HEK293 (cell line): Measurements from ENCODE around the gene ROBO4.

Experiments used
- CTCF ChIA-PET: fragments of 350-600 bp; formaldehyde crosslinking; extraction: SDS; loops from one replicate; lab custom pipeline; 2021; ENCODE audit warnings: antibody characterized with exemption; lab: Yijun Ruan, JAX
- POLR2A ChIA-PET: fragments of 300-600 bp; formaldehyde crosslinking; extraction: SDS; loops from one replicate; lab custom pipeline; 2020; ENCODE audit warnings: antibody characterized with exemption, inconsistent platforms; lab: Yijun Ruan, JAX
- H3K27ac ChIP-seq: fragments of 200-500 bp; sonication (Bioruptor generic); 2 replicates; pipeline ENCODE4 v1.5.1; 2014; ENCODE audit warnings: low read depth, low read length, control low read depth, inconsistent platforms; ENCODE audit errors: extremely low read depth
- H3K36me3 ChIP-seq, 2 experiments: fragments of 200-500 bp in 1 of 2; sonication (Bioruptor generic) in 1 of 2; 1 replicate in 1 of 2; 2 replicates in 1 of 2; pipeline ENCODE4 v1.5.1; 2014 to 2017; ENCODE audit warnings: inconsistent platforms in 2 of 2, low read length in 2 of 2; ENCODE audit not compliant: control insufficient read depth in 2 of 2, insufficient read depth in 1 of 2
- H3K4me1 ChIP-seq: fragments of 200-500 bp; sonication (Bioruptor generic); 2 replicates; pipeline ENCODE4 v1.5.1; 2014; ENCODE audit warnings: mild to moderate bottlenecking, low read length, inconsistent platforms; ENCODE audit not compliant: control insufficient read depth, insufficient read depth
- H3K4me3 ChIP-seq: 2 replicates; pipeline ENCODE4 v1.5.1; 2011; ENCODE audit warnings: low read depth, mild to moderate bottlenecking, control low read depth, low read length, moderate library complexity
- H3K9me3 ChIP-seq: fragments of 200-500 bp; sonication (Bioruptor generic); 2 replicates; pipeline ENCODE4 v1.5.1; 2014; ENCODE audit warnings: low read depth, low read length, inconsistent platforms; ENCODE audit not compliant: control insufficient read depth, insufficient read depth
- GLI2 ChIP-seq: fragments of 450-650 bp; formaldehyde crosslinking; IDR thresholded peaks from 2 replicates; pipeline ENCODE4; 2017; ENCODE audit warnings: missing biosample characterization, missing genetic modification characterization, low read depth, borderline replicate concordance
- HOXC10 ChIP-seq: sonication (generic); formaldehyde crosslinking; IDR thresholded peaks from 2 replicates; pipeline ENCODE4 v1.8.1; 2023; ENCODE audit warnings: mild to moderate bottlenecking, missing genetic modification reagents
- KLF1 ChIP-seq: fragments of 450-650 bp; formaldehyde crosslinking; IDR thresholded peaks from 2 replicates; pipeline ENCODE4 v1.5.1; 2016; ENCODE audit warnings: missing biosample characterization, missing genetic modification characterization
- SETDB1 ChIP-seq: IDR thresholded peaks from one replicate; pipeline ENCODE4 v1.6.1; 2017; ENCODE audit warnings: mild to moderate bottlenecking, low read length, moderate library complexity, mixed read lengths; ENCODE audit not compliant: insufficient read length
- ZBTB7A ChIP-seq: fragments of 450-650 bp; formaldehyde crosslinking; IDR thresholded peaks from 2 replicates; pipeline ENCODE4 v1.5.1; 2016; ENCODE audit warnings: low read depth, missing biosample characterization, missing genetic modification characterization
- ZNF133 ChIP-seq: fragments of 450-650 bp; formaldehyde crosslinking; IDR thresholded peaks from 2 replicates; pipeline ENCODE4 v1.5.1; 2016; ENCODE audit warnings: missing biosample characterization, missing genetic modification characterization
- ZNF175 ChIP-seq: fragments of 450-650 bp; formaldehyde crosslinking; IDR thresholded peaks from 2 replicates; pipeline ENCODE4 v1.5.1; 2016; ENCODE audit warnings: missing biosample characterization, missing genetic modification characterization
- ZNF311 ChIP-seq: fragments of 450-650 bp; formaldehyde crosslinking; IDR thresholded peaks from 2 replicates; pipeline ENCODE4 v1.5.1; 2017; ENCODE audit warnings: missing biosample characterization, missing genetic modification characterization, borderline replicate concordance
- ZNF324 ChIP-seq: fragments of 450-650 bp; formaldehyde crosslinking; IDR thresholded peaks from 2 replicates; pipeline ENCODE4 v1.5.1; 2016; ENCODE audit warnings: missing biosample characterization, missing genetic modification characterization
- ZNF335 ChIP-seq: fragments of 450-650 bp; formaldehyde crosslinking; conservative IDR thresholded peaks from 2 replicates; pipeline ENCODE4 v1.5.1; 2016; ENCODE audit warnings: missing biosample characterization, missing genetic modification characterization
- ZNF571 ChIP-seq: fragments of 450-650 bp; formaldehyde crosslinking; IDR thresholded peaks from 2 replicates; pipeline ENCODE4 v1.5.0; 2017; ENCODE audit warnings: missing biosample characterization, missing genetic modification characterization
- ZNF596 ChIP-seq: fragments of 450-650 bp; IDR thresholded peaks from 2 replicates; pipeline ENCODE4 v1.5.0; 2018; ENCODE audit warnings: missing biosample characterization, mild to moderate bottlenecking, missing genetic modification characterization, moderate library complexity
- ZNF610 ChIP-seq: fragments of 450-650 bp; formaldehyde crosslinking; IDR thresholded peaks from 2 replicates; pipeline ENCODE4 v1.5.1; 2016; ENCODE audit warnings: missing biosample characterization, missing genetic modification characterization, borderline replicate concordance
- ZNF677 ChIP-seq: fragments of 450-650 bp; IDR thresholded peaks from 2 replicates; pipeline ENCODE4 v1.5.0; 2018; ENCODE audit warnings: missing biosample characterization, mild to moderate bottlenecking, missing genetic modification characterization, moderate library complexity
- ZNF792 ChIP-seq: fragments of 450-650 bp; formaldehyde crosslinking; IDR thresholded peaks from 2 replicates; pipeline ENCODE4 v1.5.1; 2016; ENCODE audit warnings: missing biosample characterization, missing genetic modification characterization
- ZNF830 ChIP-seq: fragments of 450-650 bp; IDR thresholded peaks from 2 replicates; pipeline ENCODE4 v1.5.0; 2018; ENCODE audit warnings: missing biosample characterization, missing genetic modification characterization, low read depth, mild to moderate bottlenecking, moderate library complexity
- ZSCAN30 ChIP-seq: fragments of 450-650 bp; IDR thresholded peaks from 2 replicates; pipeline ENCODE4 v1.5.1; 2018; ENCODE audit warnings: missing biosample characterization, mild to moderate bottlenecking, missing genetic modification characterization, moderate library complexity
- TF ChIP-seq, protein P1 (sequence below): fragments of 450-650 bp; IDR thresholded peaks from 2 replicates; pipeline ENCODE4 v1.5.1; 2018; ENCODE audit warnings: missing biosample characterization, missing genetic modification characterization
- TF ChIP-seq, protein P2 (sequence below): fragments of 450-650 bp; formaldehyde crosslinking; IDR thresholded peaks from 2 replicates; pipeline ENCODE4 v1.5.1; 2016; ENCODE audit warnings: missing biosample characterization, missing genetic modification characterization, borderline replicate concordance
- TF ChIP-seq, protein P3 (sequence below): fragments of 450-650 bp; formaldehyde crosslinking; IDR thresholded peaks from 2 replicates; pipeline ENCODE4 v1.5.0; 2017; ENCODE audit warnings: missing biosample characterization, missing genetic modification characterization, borderline replicate concordance
- TF ChIP-seq, protein P4 (sequence below): fragments of 450-650 bp; formaldehyde crosslinking; optimal IDR thresholded peaks from 2 replicates; pipeline ENCODE3; 2016; ENCODE audit warnings: missing biosample characterization, mild to moderate bottlenecking, missing genetic modification characterization
- TF ChIP-seq, protein P5 (sequence below): fragments of 450-650 bp; formaldehyde crosslinking; conservative IDR thresholded peaks from 2 replicates; pipeline ENCODE4 v1.5.1; 2016; ENCODE audit warnings: low read depth, missing biosample characterization, missing genetic modification characterization
- TF ChIP-seq, protein P6 (sequence below): fragments of 450-650 bp; IDR thresholded peaks from 2 replicates; pipeline ENCODE4 v1.5.1; 2018; ENCODE audit warnings: missing biosample characterization, mild to moderate bottlenecking, missing genetic modification characterization

The ROBO4 gene

DNA sequence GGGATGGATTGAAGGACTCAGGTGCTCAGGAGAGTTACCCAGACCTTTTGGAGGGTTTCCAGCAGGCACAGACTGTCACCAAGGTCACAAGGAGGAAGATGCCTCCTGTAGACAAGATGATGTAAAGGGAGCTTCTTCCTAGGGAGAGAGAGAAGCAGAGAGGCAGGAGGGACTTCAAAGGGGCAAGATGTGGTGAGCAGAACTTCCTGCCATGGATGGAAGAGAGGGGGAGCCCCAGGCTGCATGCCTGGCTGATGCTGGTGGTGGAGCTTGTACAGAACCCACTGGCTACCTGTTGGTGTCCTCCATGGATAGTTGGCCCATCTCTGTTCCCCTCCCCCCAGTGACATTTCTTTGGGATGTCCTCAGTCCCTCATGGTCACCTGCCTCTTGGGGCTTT lies 25.6 kb upstream of the ROBO4 start:
- no peaks in the 10 kb centered on the region for H3K36me3 ChIP-seq
- H3K27ac ChIP-seq: no peak overlapping the region
- H3K4me3 ChIP-seq: no peak overlapping the region
- no peaks in the 10 kb centered on the region for H3K4me1 ChIP-seq
- ChIA-PET POLR2A (no interaction called here), CTCF (interaction anchor here (1.3 kb wide), 1 partner anchor 12 kb away, joined by 3 read pairs; the partner anchor contains the start of gene HEPACAM)
- TF ChIP-seq ZNF311 (tag by site-specific recombination): no peak
- TF ChIP-seq ZNF792 (tag by site-specific recombination): no peak
- TF ChIP-seq GLI2 (tag by site-specific recombination): no peak
- TF ChIP-seq ZSCAN30 (tag by site-specific recombination): no peak
- TF ChIP-seq HOXC10 (CRISPR knock-in tag): no peak
- TF ChIP-seq ZNF830: no peak
- TF ChIP-seq, protein P1, sequence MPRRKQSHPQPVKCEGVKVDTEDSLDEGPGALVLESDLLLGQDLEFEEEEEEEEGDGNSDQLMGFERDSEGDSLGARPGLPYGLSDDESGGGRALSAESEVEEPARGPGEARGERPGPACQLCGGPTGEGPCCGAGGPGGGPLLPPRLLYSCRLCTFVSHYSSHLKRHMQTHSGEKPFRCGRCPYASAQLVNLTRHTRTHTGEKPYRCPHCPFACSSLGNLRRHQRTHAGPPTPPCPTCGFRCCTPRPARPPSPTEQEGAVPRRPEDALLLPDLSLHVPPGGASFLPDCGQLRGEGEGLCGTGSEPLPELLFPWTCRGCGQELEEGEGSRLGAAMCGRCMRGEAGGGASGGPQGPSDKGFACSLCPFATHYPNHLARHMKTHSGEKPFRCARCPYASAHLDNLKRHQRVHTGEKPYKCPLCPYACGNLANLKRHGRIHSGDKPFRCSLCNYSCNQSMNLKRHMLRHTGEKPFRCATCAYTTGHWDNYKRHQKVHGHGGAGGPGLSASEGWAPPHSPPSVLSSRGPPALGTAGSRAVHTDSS: no peak
- TF ChIP-seq SETDB1: no peak
- no peak for TF ChIP-seq ZNF610 (tag by site-specific recombination)
- TF ChIP-seq ZNF677 (tag by site-specific recombination): no peak
- no peak for TF ChIP-seq ZNF571 (tag by site-specific recombination)
- TF ChIP-seq ZNF133: no peak
- no peak for TF ChIP-seq ZBTB7A (tag by site-specific recombination)
- no peak for TF ChIP-seq ZNF596 (tag by site-specific recombination)
- TF ChIP-seq, protein P2, sequence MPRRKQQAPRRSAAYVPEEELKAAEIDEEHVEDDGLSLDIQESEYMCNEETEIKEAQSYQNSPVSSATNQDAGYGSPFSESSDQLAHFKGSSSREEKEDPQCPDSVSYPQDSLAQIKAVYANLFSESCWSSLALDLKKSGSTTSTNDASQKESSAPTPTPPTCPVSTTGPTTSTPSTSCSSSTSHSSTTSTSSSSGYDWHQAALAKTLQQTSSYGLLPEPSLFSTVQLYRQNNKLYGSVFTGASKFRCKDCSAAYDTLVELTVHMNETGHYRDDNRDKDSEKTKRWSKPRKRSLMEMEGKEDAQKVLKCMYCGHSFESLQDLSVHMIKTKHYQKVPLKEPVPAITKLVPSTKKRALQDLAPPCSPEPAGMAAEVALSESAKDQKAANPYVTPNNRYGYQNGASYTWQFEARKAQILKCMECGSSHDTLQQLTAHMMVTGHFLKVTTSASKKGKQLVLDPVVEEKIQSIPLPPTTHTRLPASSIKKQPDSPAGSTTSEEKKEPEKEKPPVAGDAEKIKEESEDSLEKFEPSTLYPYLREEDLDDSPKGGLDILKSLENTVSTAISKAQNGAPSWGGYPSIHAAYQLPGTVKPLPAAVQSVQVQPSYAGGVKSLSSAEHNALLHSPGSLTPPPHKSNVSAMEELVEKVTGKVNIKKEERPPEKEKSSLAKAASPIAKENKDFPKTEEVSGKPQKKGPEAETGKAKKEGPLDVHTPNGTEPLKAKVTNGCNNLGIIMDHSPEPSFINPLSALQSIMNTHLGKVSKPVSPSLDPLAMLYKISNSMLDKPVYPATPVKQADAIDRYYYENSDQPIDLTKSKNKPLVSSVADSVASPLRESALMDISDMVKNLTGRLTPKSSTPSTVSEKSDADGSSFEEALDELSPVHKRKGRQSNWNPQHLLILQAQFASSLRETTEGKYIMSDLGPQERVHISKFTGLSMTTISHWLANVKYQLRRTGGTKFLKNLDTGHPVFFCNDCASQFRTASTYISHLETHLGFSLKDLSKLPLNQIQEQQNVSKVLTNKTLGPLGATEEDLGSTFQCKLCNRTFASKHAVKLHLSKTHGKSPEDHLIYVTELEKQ (tag by site-specific recombination): no peak
- TF ChIP-seq, protein P3, sequence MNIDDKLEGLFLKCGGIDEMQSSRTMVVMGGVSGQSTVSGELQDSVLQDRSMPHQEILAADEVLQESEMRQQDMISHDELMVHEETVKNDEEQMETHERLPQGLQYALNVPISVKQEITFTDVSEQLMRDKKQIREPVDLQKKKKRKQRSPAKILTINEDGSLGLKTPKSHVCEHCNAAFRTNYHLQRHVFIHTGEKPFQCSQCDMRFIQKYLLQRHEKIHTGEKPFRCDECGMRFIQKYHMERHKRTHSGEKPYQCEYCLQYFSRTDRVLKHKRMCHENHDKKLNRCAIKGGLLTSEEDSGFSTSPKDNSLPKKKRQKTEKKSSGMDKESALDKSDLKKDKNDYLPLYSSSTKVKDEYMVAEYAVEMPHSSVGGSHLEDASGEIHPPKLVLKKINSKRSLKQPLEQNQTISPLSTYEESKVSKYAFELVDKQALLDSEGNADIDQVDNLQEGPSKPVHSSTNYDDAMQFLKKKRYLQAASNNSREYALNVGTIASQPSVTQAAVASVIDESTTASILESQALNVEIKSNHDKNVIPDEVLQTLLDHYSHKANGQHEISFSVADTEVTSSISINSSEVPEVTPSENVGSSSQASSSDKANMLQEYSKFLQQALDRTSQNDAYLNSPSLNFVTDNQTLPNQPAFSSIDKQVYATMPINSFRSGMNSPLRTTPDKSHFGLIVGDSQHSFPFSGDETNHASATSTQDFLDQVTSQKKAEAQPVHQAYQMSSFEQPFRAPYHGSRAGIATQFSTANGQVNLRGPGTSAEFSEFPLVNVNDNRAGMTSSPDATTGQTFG: no peak
- TF ChIP-seq KLF1: no peak
- TF ChIP-seq ZNF175: no peak
- H3K9me3 ChIP-seq: no peaks in the 10 kb centered on the region

DNA sequence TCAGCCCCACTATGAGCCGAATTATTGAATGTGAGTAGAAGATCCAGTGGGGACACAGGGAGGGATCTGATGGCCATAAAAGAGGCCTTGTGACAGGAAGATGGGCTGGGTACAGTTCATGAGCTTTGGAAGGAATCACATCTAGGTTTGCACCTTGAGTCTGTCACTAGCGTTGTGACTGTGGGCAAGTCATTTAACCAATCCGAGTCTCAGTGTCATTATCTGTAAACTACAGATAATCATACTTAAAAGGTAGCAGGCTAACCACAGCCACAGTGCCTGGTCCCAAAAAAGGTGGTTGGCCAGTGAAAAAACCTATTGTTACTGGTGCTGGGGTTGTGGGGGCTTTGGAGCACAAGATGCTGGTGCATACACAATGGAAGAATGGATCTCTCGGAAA lies 25.2 kb upstream of the ROBO4 start:
- Histone ChIP-seq H3K9me3 (no peaks in the 10 kb centered on the region), H3K4me3 (no peak overlapping the region), H3K36me3 (no peaks in the 10 kb centered on the region), H3K27ac (no peak overlapping the region), H3K4me1 (no peaks in the 10 kb centered on the region)
- ChIA-PET CTCF (no interaction called here), POLR2A (no interaction called here)
- no peak for TF ChIP-seq ZNF335 (tag by site-specific recombination)
- TF ChIP-seq, protein P4, sequence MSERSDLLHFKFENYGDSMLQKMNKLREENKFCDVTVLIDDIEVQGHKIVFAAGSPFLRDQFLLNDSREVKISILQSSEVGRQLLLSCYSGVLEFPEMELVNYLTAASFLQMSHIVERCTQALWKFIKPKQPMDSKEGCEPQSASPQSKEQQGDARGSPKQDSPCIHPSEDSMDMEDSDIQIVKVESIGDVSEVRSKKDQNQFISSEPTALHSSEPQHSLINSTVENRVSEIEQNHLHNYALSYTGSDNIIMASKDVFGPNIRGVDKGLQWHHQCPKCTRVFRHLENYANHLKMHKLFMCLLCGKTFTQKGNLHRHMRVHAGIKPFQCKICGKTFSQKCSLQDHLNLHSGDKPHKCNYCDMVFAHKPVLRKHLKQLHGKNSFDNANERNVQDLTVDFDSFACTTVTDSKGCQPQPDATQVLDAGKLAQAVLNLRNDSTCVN (tag by site-specific recombination): no peak
- no peak for TF ChIP-seq ZNF324 (tag by site-specific recombination)
- TF ChIP-seq, protein P5, sequence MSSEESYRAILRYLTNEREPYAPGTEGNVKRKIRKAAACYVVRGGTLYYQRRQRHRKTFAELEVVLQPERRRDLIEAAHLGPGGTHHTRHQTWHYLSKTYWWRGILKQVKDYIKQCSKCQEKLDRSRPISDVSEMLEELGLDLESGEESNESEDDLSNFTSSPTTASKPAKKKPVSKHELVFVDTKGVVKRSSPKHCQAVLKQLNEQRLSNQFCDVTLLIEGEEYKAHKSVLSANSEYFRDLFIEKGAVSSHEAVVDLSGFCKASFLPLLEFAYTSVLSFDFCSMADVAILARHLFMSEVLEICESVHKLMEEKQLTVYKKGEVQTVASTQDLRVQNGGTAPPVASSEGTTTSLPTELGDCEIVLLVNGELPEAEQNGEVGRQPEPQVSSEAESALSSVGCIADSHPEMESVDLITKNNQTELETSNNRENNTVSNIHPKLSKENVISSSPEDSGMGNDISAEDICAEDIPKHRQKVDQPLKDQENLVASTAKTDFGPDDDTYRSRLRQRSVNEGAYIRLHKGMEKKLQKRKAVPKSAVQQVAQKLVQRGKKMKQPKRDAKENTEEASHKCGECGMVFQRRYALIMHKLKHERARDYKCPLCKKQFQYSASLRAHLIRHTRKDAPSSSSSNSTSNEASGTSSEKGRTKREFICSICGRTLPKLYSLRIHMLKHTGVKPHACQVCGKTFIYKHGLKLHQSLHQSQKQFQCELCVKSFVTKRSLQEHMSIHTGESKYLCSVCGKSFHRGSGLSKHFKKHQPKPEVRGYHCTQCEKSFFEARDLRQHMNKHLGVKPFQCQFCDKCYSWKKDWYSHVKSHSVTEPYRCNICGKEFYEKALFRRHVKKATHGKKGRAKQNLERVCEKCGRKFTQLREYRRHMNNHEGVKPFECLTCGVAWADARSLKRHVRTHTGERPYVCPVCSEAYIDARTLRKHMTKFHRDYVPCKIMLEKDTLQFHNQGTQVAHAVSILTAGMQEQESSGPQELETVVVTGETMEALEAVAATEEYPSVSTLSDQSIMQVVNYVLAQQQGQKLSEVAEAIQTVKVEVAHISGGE (tag by site-specific recombination): no peak
- TF ChIP-seq, protein P6, sequence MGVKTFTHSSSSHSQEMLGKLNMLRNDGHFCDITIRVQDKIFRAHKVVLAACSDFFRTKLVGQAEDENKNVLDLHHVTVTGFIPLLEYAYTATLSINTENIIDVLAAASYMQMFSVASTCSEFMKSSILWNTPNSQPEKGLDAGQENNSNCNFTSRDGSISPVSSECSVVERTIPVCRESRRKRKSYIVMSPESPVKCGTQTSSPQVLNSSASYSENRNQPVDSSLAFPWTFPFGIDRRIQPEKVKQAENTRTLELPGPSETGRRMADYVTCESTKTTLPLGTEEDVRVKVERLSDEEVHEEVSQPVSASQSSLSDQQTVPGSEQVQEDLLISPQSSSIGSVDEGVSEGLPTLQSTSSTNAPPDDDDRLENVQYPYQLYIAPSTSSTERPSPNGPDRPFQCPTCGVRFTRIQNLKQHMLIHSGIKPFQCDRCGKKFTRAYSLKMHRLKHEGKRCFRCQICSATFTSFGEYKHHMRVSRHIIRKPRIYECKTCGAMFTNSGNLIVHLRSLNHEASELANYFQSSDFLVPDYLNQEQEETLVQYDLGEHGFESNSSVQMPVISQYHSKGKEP (tag by site-specific recombination): no peak
